ENCODE measurements around the gene TGFB1.

DNA sequence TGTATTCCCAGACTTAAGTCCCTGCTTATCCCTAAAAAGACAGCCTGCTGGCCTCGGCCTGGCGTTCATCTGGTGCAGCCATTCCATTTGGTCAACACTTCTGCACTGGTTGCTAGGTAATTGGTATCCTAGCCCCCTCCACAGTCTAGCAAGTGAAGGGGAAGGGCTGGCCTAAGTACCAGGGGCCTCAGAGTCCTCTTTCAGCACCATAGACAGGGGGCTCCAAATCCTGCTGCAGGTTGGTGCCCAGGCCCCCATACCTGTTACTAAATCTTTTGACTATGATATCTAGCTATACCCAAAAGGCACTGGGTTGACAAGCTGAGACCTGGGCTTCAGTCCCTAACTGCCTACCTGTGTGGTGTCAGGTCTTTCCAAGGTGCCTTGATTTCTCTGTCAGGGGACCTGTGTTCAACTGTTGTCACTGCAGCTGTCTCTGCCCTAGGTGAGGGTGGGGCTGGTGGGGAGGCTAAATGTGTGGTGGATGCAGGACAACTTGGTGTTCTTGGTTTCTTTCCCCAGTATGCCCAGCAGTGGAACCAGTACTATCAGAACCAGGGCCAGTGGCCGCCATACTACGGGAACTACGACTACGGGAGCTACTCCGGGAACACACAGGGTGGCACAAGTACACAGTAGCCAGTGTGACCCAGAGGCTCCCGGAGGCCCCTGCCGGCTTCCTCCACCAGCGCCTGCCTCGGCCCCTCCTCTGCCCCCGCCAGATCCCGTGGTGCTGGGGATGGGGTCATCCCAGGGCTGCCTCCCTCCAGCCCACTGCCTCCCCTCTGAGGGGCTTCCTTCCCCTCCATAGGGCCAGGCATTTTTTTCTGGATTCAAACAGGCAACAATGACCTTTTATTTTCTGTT is 47.6 kb downstream of the TGFB1 start:
- TF ChIP-seq PRMT5 (CRISPR knock-in tag; IDR thresholded peaks at IDR 0.05) (no peak), HEY1 (CRISPR knock-in tag; IDR thresholded peaks at IDR 0.05; ENCODE audit: borderline replicate concordance) (no peak), TBP (optimal IDR thresholded peaks at IDR 0.05; ENCODE audit: low read depth, low read length) (no peak), ZNF609 (CRISPR knock-in tag; IDR thresholded peaks at IDR 0.05; ENCODE audit: borderline replicate concordance) (no peak), PYGO2 (tag; IDR thresholded peaks at IDR 0.05) (no peak), E2F5 (CRISPR knock-in tag; IDR thresholded peaks at IDR 0.05) (no peak), CXXC5 (CRISPR knock-in tag; IDR thresholded peaks at IDR 0.05) (no peak), BHLHE40 (IDR thresholded peaks at IDR 0.05; ENCODE audit: low read length) (no peak)
- TF ChIP-seq, protein P1, sequence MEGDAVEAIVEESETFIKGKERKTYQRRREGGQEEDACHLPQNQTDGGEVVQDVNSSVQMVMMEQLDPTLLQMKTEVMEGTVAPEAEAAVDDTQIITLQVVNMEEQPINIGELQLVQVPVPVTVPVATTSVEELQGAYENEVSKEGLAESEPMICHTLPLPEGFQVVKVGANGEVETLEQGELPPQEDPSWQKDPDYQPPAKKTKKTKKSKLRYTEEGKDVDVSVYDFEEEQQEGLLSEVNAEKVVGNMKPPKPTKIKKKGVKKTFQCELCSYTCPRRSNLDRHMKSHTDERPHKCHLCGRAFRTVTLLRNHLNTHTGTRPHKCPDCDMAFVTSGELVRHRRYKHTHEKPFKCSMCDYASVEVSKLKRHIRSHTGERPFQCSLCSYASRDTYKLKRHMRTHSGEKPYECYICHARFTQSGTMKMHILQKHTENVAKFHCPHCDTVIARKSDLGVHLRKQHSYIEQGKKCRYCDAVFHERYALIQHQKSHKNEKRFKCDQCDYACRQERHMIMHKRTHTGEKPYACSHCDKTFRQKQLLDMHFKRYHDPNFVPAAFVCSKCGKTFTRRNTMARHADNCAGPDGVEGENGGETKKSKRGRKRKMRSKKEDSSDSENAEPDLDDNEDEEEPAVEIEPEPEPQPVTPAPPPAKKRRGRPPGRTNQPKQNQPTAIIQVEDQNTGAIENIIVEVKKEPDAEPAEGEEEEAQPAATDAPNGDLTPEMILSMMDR (IDR thresholded peaks at IDR 0.05 in 2 of 3, conservative IDR thresholded peaks at IDR 0.05 in 1 of 3; ENCODE audit: insufficient read depth in 2 of 3, low read depth in 1 of 3, low read length in 3 of 3), result no peak
